Right lobe of liver (tissue), 6 donors: ENCODE data around the gene FAM47E. TPM values are rescaled to one million over a fixed set of nuclear protein-coding genes. Genes with fewer than 3 reads are reported as not detected.

Source experiments
- ATAC-seq, 4 donors: fragments of 200-7000 bp; cut with Tn5 transposase; one replicate each; pipeline ENCODE4 v1.9.1; 2020; ENCODE audit warnings: mild to moderate bottlenecking in 4 of 4, moderate library complexity in 4 of 4
- DNase-seq, 3 donors: peaks; one replicate each; pipeline ENCODE4 v3.0.0-alpha.2; 2020
- H3K27ac ChIP-seq, 3 donors: fragments of 200-600 bp; one replicate each; pipeline ENCODE4 v1.8.0; 2022
- H3K27me3 ChIP-seq, 2 donors: fragments of 200-600 bp; one replicate each; pipeline ENCODE4 v1.8.0; 2022
- H3K36me3 ChIP-seq, 4 donors: fragments of 200-600 bp; sonication (generic) in 1 of 4; one replicate each; pipeline versions ENCODE4 v1.5.1 to v1.8.0; 2017 to 2022; ENCODE audit warnings: control low read depth in 1 of 4
- H3K4me1 ChIP-seq, 4 donors: fragments of 200-600 bp; sonication (generic) in 1 of 4; one replicate each; pipeline versions ENCODE4 v1.5.1 to v1.8.0; 2017 to 2022; ENCODE audit warnings: control low read depth in 1 of 4
- H3K4me3 ChIP-seq, 3 donors: fragments of 200-600 bp; one replicate each; pipeline ENCODE4 v1.8.0; 2022
- H3K9me3 ChIP-seq, 4 donors: fragments of 200-600 bp; sonication (generic) in 1 of 4; one replicate each; pipeline versions ENCODE4 v1.5.1 to v1.8.0; 2017 to 2022; ENCODE audit warnings: control low read depth in 1 of 4
- CTCF ChIP-seq, 4 donors: fragments of 200-600 bp in 3 of 4; fragments of 450-650 bp in 1 of 4; IDR thresholded peaks; one replicate each; pipeline versions ENCODE4 v1.5.1 to v1.8.0; 2016 to 2022; ENCODE audit warnings: antibody characterized with exemption in 4 of 4, mild to moderate bottlenecking in 2 of 4
- POLR2A ChIP-seq: fragments of 450-650 bp; IDR thresholded peaks from one replicate; pipeline ENCODE4 v1.6.1; 2017; ENCODE audit warnings: antibody characterized with exemption, mild to moderate bottlenecking
- WGBS: methylation state at CpG from one replicate; pipeline ENCODE4 v1.1.6; 2018; ENCODE audit warnings: low coverage, low lambda C conversion rate; ENCODE audit not compliant: insufficient coverage; ENCODE audit errors: missing lambda C conversion rate; 5-methylcytosine and 5-hydroxymethylcytosine counted together
- intact Hi-C, 2 donors: fragments of 100-400 bp; cut with DNase I; formaldehyde crosslinking; loops; one replicate each; pipeline versions ENCODE4 v1.11.2 to v1.14.1; 2022
- total RNA-seq, 6 experiments: library from RNA; depleted of rRNA in 2 of 6; stranded (reverse); fragments of >200 nt in 2 of 6; fragmentation: NEBNext Ultra II Directional in 3 of 6; extraction: Animal tissue kit (Norgen Biotek cat#: 25700) in 3 of 6; gene quantifications; one replicate each; pipeline versions ENCODE4 v1.1.0 to v1.2.4, GENCODE V29; 2016 to 2023
- donor health status: DM: no; HTN: yes; CAD: no.
- donor health status: DM: no; HTN: no; CAD: no.
- donor health status: DM: no; HTN: no; CAD: no.
- donor health status: DM: no; HTN: yes; CAD: no.
- donor health status: DM: no; HTN: yes; CAD: no.

Gene FAM47E
- total RNA-seq, 6 experiments from 2014 or later: 1.2 to 5.0 (median 2.9) TPM

GRCh38 chr4:76308548-76308947 lies 57.0 kb downstream of the FAM47E start:
- Histone ChIP-seq H3K9me3 (no peaks in the 10 kb centered on the region), H3K27ac (peak overlapping the region; percentile 95 to 99 (median 99)), H3K4me1 (peaks cover 0 to 26% (median 4%) of the 10 kb centered on the region in 4 donors), H3K27me3 (no peaks in the 10 kb centered on the region), H3K36me3 (peaks cover 0 to 13% (median 8%) of the 10 kb centered on the region in 4 donors), H3K4me3 (peak overlapping the region; percentile 65 to 89 (median 68))
- peak; percentile 38 to 64 (median 46) for ATAC-seq
- peak; percentile 81 to 96 (median 95) for DNase-seq
- 51% methylated on average over 4 of the region's 6 CpGs for WGBS
- TF ChIP-seq CTCF (IDR thresholded peaks at IDR 0.05) (no peak), POLR2A (peak; percentile 86)
- intact Hi-C loops: loop anchor here in 1 of 2 donors (10.0 kb wide), 1 partner anchor 94 kb away; the partner anchor contains the start of gene SCARB2

GRCh38 chr4:76309939-76310550 lies 58.5 kb downstream of the FAM47E start:
- H3K4me3 ChIP-seq: peak overlapping the region in 2 of 3 donors; percentile 65 to 68
- H3K4me1 ChIP-seq: peaks cover 0 to 26% (median 5%) of the 10 kb centered on the region in 4 donors
- no peaks in the 10 kb centered on the region for H3K27me3 ChIP-seq
- DNase-seq (peak in 1 of 3 donors; percentile 68), ATAC-seq (peak in 1 of 4 donors; percentile 9)
- H3K36me3 ChIP-seq: peaks cover 0 to 13% (median 8%) of the 10 kb centered on the region in 4 donors
- TF ChIP-seq CTCF (IDR thresholded peaks at IDR 0.05) (no peak), POLR2A (no peak)
- H3K9me3 ChIP-seq: no peaks in the 10 kb centered on the region
- intact Hi-C loops: loop anchor here in 1 of 2 donors (10.0 kb wide), 1 partner anchor 95 kb away; the partner anchor contains the start of gene SCARB2
- H3K27ac ChIP-seq: peak overlapping the region in 2 of 3 donors; percentile 99
- 36% methylated on average over 3 of the region's 3 CpGs for WGBS

DNA sequence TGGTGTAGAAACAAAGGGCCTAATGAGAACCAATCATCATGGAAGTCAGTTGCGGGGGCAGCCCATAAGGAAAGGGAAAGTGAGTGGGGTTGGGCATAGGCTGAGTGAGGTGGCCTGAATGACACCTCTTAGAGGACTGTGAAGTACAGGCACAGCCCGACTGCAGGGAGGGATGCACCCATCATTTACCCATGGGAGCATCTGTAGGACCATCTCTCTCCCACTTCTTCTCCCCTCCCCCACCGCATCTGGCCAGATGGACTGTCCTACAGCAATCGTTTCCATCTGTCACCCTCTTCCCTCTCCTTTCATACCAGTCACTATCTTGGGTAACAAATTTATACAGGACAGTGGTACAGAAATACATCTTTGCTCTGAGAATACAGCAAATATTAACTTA lies 59.2 kb downstream of the FAM47E start:
- DNase-seq: peak; percentile 27 to 71 (median 64)
- Histone ChIP-seq H3K36me3 (peaks cover 0 to 13% (median 8%) of the 10 kb centered on the region in 4 donors), H3K4me1 (peaks cover 0 to 27% (median 5%) of the 10 kb centered on the region in 4 donors), H3K9me3 (no peaks in the 10 kb centered on the region), H3K27me3 (no peaks in the 10 kb centered on the region), H3K4me3 (peak overlapping the region in 2 of 3 donors; percentile 65 to 68), H3K27ac (peak overlapping the region in 2 of 3 donors; percentile 99)
- intact Hi-C loops: no loop called here
- peak in 2 of 4 donors; percentile 0 to 1 for ATAC-seq
- TF ChIP-seq CTCF (IDR thresholded peaks at IDR 0.05) (no peak), POLR2A (peak; percentile 35)
- WGBS: 43% methylated on average over 4 of the region's 4 CpGs

GRCh38 chr4:76311896-76312331 lies 60.4 kb downstream of the FAM47E start:
- 13% methylated on average over 1 of the region's 1 CpG for WGBS
- H3K27ac ChIP-seq: peak overlapping the region; percentile 40 to 99 (median 99)
- no peaks in the 10 kb centered on the region for H3K9me3 ChIP-seq
- DNase-seq: peak in 1 of 3 donors; percentile 83
- H3K27me3 ChIP-seq: no peaks in the 10 kb centered on the region
- H3K4me3 ChIP-seq: peak overlapping the region in 2 of 3 donors; percentile 65 to 68
- TF ChIP-seq CTCF (IDR thresholded peaks at IDR 0.05) (no peak), POLR2A (peak; percentile 78)
- H3K36me3 ChIP-seq: peaks cover 0 to 13% (median 8%) of the 10 kb centered on the region in 4 donors
- H3K4me1 ChIP-seq: peaks cover 0 to 29% (median 5%) of the 10 kb centered on the region in 4 donors
- intact Hi-C loops: no loop called here
- peak; percentile 42 to 72 (median 66) for ATAC-seq
